Chondrocyte (in vitro differentiated cells): ENCODE results near the gene HSD11B1L. TPM values are rescaled to one million over a fixed set of nuclear protein-coding genes. Genes with fewer than 3 reads are reported as not detected.
"Not testable (repeated sequence)": the region's sequence is repeated elsewhere in the genome, so short reads cannot be mapped to it uniquely, and the experiment has no call there.

Experiments
- DNase-seq: peaks from one replicate; pipeline ENCODE4 v3.0.0; 2021; ENCODE audit warnings: mixed read lengths, low spot score
- H3K27ac Mint-ChIP-seq: one replicate; pipeline ENCODE4 v1.8.0; 2021; ENCODE audit warnings: mild to moderate bottlenecking, moderate library complexity, mixed read lengths; ENCODE audit not compliant: unreplicated experiment
- H3K27me3 Mint-ChIP-seq: 2 replicates; pipeline ENCODE4 v1.8.0; 2021; ENCODE audit warnings: low read depth, mixed read lengths
- H3K36me3 Mint-ChIP-seq: 2 replicates; pipeline ENCODE4 v1.8.0; 2021; ENCODE audit warnings: low read depth, mixed read lengths
- H3K4me1 Mint-ChIP-seq: 2 replicates; pipeline ENCODE4 v1.8.0; 2021; ENCODE audit warnings: low read depth, mild to moderate bottlenecking, mixed read lengths
- H3K4me3 Mint-ChIP-seq: one replicate; pipeline ENCODE4 v1.8.0; 2021; ENCODE audit warnings: mild to moderate bottlenecking, moderate library complexity, mixed read lengths; ENCODE audit not compliant: unreplicated experiment
- H3K9me3 Mint-ChIP-seq: 2 replicates; pipeline ENCODE4 v1.8.0; 2021; ENCODE audit warnings: low read depth, mixed read lengths
- total RNA-seq: library from RNA; stranded (reverse); gene quantifications from 3 replicates; pipeline ENCODE4 v1.2.1, GENCODE V29; 2021
- TF ChIP-seq, protein P1 (sequence below): fragments of 200-600 bp; sonication (generic); IDR thresholded peaks from 2 replicates; pipeline ENCODE4 v1.5.0; 2021; ENCODE audit warnings: antibody characterized with exemption, mild to moderate bottlenecking, moderate library complexity

HSD11B1L gene
- total RNA-seq, 1 donor from 2014 or later = 7.2 TPM

GRCh38 chr19:5697022-5697889 is 16.4 kb downstream of the HSD11B1L start:
- TF ChIP-seq, protein P1, sequence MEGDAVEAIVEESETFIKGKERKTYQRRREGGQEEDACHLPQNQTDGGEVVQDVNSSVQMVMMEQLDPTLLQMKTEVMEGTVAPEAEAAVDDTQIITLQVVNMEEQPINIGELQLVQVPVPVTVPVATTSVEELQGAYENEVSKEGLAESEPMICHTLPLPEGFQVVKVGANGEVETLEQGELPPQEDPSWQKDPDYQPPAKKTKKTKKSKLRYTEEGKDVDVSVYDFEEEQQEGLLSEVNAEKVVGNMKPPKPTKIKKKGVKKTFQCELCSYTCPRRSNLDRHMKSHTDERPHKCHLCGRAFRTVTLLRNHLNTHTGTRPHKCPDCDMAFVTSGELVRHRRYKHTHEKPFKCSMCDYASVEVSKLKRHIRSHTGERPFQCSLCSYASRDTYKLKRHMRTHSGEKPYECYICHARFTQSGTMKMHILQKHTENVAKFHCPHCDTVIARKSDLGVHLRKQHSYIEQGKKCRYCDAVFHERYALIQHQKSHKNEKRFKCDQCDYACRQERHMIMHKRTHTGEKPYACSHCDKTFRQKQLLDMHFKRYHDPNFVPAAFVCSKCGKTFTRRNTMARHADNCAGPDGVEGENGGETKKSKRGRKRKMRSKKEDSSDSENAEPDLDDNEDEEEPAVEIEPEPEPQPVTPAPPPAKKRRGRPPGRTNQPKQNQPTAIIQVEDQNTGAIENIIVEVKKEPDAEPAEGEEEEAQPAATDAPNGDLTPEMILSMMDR = no peak
- Mint-ChIP-seq H3K9me3 (no peaks in the 10 kb centered on the region), H3K4me1 (peaks cover 5% of the 10 kb centered on the region), H3K27ac (peak overlapping the region; percentile 49), H3K4me3 (no peak overlapping the region), H3K27me3 (no peaks in the 10 kb centered on the region), H3K36me3 (peaks cover 29% of the 10 kb centered on the region)
- no peak for DNase-seq

- Mint-ChIP-seq H3K27me3 (no peaks in the 10 kb centered on the region), H3K27ac (no peak overlapping the region), H3K36me3 (peaks cover 25% of the 10 kb centered on the region), H3K9me3 (no peaks in the 10 kb centered on the region), H3K4me1 (peaks cover under 1% of the 10 kb centered on the region), H3K4me3 (no peak overlapping the region)
- DNase-seq = no peak
- TF ChIP-seq, protein P1 = no peak
Measured at GRCh38 chr19:5697890-5698634, 17.2 kb downstream of the HSD11B1L start.

GRCh38 chr19:5698635-5699422 is 18.0 kb downstream of the HSD11B1L start:
- H3K27me3 Mint-ChIP-seq = no peaks in the 10 kb centered on the region
- H3K9me3 Mint-ChIP-seq = no peaks in the 10 kb centered on the region
- no peak for DNase-seq
- peaks cover 3% of the 10 kb centered on the region for H3K4me1 Mint-ChIP-seq
- H3K36me3 Mint-ChIP-seq = peaks cover 27% of the 10 kb centered on the region
- no peak overlapping the region for H3K4me3 Mint-ChIP-seq
- no peak overlapping the region for H3K27ac Mint-ChIP-seq
- TF ChIP-seq, protein P1 = no peak

- Mint-ChIP-seq H3K36me3 (peaks cover 21% of the 10 kb centered on the region), H3K4me1 (peaks cover 3% of the 10 kb centered on the region), H3K4me3 (no peak overlapping the region), H3K9me3 (no peaks in the 10 kb centered on the region), H3K27me3 (no peaks in the 10 kb centered on the region), H3K27ac (no peak overlapping the region)
- TF ChIP-seq, protein P1 = no peak
- no peak for DNase-seq
Measured at GRCh38 chr19:5700455-5701092, 19.7 kb downstream of the HSD11B1L start.

DNA sequence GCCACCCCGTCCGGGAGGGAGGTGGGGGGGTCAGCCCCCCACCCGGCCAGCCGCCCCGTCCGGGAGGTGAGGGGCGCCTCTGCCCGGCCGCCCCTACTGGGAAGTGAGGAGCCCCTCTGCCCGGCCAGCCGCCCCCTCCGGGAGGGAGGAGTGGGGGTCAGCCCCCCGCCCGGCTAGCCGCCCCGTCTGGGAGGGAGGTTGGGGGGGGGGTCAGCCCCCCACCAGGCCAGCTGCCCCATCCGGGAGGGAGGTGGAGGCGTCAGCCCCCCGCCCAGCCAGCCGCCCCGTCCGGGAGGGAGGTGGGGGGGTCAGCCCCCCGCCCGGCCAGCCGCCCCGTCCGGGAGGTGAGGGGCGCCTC is 21.2 kb downstream of the HSD11B1L start:
- not testable (repeated sequence) for H3K4me3 Mint-ChIP-seq

More for the DNA sequence above, 21.2 kb downstream of the HSD11B1L start:
- not testable (repeated sequence) for H3K9me3 Mint-ChIP-seq, H3K27ac Mint-ChIP-seq, H3K4me1 Mint-ChIP-seq, DNase-seq, H3K27me3 Mint-ChIP-seq
- H3K36me3 Mint-ChIP-seq = peaks cover 17% of the 10 kb centered on the region
